OCI-M2 (cell line): ENCODE results near the gene RAMP1.

ENCODE experiments used
- DNase-seq: peaks from one replicate; lab custom pipeline; 2025; ENCODE audit not compliant: unreplicated experiment; lab: John Stamatoyannopoulos, UW

RAMP1 gene

DNA sequence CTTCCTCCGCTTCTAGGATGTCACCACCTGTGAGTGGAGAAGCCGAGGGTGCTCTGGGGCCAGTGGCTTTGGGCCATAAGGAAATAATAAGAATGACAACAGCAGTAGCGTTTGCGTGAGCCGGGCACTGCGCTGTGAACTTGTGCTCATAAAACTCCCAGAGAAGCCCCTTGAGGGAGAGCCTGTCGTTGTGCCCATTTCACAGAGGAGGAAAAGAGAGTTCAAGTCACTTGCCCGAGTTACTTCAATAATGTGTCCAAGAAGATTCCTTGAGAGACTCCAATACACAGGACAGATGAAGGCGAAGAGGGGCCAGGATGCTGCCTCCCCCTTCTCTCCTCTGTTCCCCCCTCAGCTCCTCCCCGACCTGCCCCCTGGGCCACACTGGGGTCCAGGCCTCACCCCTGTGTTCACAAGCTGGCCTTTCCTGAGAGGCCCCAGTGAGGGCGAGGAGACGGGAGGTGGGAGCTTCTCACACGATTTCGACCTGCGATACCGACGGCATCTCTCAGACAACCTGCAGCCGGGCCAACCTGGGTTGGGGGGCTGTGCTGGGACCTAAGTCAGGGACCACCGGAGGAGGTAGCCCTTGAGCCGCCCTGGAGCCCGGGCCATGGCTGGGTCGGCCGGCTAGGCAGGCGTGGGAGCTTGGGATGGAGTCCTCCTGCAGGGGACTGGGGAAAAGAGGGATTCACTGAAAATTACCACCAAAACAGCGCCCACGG, 53.9 kb downstream of the RAMP1 start:
- DNase-seq, result no peak

DNA sequence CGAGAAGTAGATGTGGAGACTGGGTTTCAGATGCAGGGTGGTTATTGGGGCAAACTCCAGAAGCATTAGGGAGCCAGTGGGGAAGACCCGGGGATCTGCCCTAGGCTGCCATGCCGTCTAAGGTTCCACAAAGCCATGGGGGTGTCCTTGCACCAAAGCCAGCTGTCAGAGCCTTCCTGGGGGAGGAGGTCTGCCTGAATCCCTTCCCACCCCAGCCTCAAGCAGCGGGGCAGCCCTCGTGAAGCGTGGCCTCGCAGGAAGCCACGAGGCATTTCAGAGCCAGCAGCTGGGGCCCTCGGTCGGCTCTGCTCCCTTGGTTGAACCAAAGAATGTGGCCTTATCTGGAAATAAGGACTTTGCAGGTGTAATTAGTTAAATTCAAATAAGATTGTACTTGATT, 56.2 kb downstream of the RAMP1 start:
- DNase-seq, result no peak

DNA sequence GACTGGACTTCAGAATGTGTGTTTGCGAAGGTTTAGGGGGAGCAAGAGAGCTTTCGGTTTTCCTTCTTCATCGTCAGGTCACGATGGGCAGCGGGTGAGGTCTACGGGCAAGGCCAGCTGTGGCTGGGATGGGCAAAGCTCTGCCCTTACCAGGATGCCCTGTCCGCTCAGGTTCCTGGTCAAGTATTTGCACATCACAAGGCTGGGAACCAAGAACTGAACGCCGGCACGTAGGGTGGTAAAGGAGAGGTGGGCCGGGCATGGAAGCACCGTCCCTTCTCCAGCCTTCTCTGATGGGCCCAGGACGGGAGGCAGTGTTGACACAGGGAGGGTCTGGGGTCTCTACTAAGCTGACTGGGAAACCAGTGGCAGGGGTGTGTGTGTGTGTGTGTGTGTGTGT, 56.9 kb downstream of the RAMP1 start:
- DNase-seq, result no peak

DNA sequence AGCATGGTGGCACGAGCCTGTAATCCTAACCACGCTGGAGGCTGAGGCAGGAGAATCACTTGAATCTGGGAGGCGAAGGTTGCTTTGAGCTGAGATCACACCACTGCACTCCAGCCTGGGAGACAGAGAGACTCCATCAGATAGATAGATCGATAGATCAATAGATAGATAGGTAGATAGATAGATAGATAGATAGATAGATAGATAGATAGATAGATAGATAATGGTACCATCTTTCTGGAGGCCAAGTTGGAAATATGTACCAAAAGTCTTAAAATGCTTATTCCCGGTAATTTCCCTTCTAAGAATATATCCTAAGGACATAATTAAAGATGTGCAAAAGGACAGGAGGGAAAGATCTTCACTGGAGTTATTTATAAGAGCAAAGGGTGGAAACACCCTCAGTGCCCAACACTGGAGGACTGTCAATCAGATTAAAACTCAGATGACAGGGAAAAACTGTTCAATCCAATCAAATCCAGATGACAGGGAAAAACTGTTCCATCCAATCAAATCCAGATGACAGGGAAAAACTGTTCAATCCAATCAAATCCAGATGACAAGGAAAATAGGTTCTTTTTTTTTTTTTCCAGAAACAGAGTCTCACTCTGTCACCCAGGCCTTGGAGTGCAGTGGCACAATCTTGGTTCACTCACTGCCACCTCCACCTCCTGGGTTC, 58.4 kb downstream of the RAMP1 start:
- DNase-seq, result no peak

DNA sequence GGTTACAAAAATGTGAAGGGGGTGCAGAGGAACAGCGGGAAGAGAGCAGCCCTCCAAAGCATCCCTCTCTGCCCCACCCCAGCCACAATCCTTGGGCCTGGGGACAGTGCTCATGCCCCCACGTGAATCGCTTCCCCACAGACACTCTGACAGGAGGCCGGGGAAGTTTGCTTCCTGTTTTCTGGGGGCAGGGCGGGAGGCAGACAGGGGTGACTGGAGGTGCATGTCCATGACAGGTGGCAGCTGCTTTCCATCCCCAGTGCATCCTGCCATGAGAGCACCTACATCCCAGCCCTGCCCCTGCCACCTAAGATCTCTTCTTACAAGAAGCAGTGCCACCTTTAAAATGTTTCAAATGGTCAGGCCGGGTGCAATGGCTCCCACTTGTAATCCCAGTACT, 60.2 kb downstream of the RAMP1 start:
- DNase-seq, result no peak

DNA sequence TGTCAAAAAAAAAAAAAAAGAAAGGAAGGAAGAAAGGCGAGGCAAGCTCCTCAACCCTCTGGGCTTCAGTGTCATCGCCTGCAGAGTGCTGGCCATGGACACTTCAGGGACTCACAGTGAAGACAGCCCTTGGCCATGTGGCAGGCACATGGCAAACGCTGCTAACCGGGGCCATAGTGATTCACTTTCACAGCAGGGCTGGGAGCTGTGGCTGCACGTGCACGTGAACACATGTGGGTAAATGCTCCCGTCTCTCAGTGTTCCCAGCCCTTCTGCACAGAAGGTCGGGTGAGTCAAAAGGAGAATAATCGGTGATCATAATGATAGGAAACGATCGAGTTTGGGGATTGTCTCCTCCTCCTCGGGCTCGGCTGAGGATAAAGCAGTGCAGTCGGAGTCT, 61.2 kb downstream of the RAMP1 start:
- DNase-seq, result no peak

DNA sequence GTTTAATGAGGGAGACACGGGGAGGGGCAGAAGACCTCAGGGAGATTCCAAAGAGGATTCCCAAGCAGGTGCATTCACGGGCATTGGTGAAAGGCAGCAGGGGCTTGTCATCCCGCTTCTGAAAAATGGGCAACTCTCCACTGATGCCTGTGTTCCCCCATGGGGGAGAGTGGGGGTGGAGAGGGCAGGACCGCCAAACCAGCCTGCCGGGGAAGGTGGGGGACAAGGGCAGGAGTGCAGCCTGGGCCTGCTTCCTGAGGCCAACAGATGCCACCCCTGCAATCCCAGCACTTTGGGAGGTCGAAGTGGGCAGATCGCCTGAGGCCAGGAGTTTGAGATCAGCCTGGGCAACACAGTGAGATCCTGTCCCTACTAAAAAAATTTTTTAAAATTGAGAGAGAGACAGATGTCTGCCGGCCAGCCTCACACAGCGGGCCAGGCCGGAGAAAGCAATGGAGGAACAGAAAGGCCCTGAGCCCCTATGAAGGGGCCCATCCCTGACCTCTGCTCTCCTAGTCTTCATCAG, 62.6 kb downstream of the RAMP1 start:
- no peak for DNase-seq

DNA sequence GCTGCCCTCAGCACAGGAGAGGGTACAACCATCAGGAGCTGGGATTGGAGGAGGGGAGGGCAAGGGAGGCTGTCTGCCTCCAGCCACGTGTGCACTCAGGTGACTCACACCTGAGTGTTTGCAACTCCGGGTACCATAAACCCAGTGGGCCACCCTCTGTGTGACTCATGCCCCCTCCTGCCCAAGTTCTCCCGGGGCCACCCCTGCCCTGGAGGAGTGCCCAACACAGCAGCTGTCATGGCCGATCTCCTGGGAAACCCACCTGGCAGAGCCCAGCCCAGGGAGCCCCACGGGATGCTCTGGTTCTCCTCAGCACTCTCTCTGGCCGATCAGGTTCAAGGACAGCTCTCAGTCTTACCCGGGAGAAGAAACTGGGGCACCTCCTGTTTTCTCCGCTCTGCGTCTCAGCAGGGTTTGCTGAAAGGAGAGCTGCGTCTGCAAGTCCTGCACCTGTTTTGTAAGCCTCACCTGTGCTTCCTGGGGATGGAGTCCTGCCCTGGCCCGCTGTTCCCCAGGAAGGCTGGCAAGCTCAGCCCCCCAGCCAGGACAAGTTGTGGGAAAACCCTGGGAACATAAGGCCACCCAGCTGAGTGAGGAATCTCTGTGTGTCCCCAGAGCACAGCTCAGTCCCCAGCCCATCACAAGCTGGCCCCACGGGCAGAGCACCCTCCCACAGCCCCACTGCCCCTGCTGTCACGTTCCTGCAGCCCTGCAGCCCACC, 63.4 kb downstream of the RAMP1 start:
- no peak for DNase-seq

DNA sequence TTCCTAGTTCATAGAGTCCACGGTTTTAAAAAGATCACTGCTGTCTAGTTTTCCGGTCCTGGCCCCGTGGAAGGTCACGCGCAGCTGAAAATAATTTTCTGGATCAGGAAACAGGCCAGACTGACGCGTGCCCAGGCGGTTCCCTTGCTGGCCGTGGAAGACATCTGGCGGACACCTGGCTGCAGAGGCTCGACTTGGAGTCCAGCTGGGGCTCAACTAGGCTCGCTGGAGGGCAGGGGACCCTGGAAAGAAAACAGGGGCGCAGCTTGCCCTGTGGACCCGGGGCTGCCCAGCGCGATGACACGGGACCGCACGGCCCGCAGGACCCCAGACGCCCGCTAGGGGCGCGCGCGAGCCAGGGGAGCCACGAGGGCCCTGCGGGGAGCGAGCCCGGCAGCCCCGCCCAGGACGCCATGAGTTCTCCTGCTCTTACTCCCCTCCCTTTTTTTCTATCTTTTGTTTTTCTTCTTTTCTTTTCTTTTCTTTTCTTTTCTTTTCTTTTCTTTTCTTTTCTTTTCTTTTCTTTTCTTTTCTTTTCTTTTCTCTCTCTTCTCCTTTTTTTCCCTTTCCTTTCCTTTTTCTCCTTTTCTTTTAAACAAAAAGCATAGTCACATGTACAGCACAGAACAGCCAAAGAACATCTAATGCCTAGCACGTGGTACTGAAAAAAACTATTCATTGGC, 64.2 kb downstream of the RAMP1 start:
- DNase-seq, result no peak

DNA sequence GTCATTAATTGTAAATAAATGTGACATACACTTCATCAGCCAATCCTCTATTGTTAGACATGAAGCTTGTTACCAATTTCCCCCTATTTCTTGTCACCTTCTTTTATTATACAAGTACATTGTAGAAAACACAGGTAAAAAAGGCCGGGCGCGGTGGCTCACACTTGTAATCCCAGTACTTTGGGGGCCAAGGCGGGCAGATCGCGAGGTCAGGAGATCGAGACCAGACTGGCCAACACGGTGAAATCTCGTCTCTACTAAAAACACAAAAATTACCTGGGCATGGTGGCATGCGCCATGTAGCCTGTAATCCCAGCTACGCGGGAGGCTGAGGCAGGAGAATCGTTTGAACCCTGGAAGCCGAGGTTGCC, 64.7 kb downstream of the RAMP1 start:
- no peak for DNase-seq

DNA sequence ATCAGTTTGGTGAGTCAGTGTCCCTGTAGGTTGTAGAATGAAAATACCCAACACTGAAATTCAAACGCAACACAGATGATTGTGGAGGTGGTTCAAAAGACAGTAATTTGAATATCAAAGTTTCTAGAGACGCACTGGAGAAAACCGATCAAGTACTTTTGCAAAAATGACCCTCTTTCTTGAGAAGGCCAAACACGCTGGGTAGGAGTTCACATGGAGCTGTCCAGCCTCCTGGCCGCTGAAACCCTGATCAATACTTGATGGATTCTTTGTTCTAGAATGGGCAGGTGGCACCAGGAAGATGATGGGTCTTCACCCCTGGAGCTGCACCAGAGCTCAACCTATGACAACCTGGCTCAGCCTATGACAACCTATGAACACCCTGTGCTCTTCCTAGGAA, 67.7 kb downstream of the RAMP1 start:
- DNase-seq, result no peak

DNA sequence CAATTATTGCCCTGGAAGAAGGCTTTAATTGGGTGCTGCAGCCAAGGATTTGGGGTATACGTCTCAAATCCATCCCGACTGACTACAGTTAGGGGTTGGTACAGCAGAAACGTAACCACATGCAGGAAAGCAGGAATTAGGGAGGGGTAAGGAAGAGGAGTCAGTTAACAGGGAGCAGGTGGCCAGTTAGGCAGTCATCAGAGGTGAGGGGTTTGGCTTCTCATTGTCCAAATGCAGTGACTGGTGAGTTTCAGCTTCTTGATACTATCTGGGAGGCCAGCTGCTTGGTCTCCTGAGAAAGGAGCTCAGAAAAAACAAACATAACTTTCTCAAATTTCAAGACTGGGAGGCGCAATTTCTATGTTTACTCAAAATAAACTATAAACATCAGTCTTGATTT, 68.6 kb downstream of the RAMP1 start:
- DNase-seq, result no peak

DNA sequence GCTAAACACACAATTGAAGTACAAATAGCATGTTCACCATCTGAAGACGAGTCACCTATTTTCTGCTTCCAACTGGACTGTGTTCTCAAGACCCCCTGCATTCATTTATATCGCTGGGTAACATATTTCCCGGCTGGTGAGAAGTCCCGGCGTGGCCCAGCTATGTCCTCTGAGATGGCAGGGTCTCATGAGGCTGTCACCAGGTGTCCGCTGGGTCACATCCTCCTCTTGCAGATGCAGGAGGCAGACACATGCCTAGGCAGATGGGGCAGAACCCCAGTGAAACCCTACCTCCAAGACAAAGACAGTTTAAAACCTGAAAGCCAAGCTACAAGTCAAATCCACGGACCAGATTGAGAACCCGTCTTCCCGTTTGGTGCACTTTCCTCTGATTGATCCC, 70.6 kb downstream of the RAMP1 start:
- no peak for DNase-seq

DNA sequence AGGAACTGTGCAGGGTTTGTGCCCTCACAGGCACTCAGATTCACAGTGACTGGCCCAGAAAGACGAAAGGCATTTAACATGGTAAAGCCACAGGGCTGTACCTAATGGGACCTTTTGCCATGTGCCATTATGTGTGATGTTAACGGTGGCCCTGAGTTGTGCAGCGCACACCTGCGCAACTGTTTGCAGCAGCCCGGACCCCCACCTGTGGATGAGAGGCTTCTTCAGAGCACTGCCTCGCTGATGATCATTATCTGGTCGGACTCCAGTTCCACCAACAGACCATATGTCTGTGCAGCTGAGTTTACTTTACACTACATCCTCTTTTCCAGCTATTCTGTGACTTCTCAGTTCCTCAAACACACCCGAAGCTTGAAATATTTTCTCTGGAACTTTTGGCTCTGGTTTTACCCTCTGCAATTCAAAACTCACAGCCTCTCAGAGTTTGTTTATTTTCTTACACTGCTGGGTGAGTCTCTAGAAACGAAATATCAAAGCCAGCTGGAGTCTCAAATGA, 71.8 kb downstream of the RAMP1 start:
- no peak for DNase-seq

DNA sequence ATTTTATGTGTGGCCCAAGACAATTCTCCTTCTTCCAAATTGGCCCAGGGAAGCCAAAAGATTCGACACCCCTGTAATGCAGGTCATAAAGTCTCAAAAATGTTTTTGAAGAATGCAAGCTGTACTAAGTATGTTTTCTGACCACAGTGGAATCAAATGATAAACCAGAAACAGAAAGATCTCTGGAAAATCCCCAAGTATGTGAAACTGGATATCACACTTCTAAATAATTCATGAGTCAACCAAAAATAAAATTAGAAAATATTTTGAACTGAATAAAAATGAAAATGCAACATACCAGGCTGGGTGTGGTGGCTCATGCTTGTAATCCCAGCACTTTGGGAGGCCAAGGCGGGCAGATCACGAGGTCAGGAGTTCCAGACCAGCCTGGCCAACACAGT, 73.3 kb downstream of the RAMP1 start:
- no peak for DNase-seq

DNA sequence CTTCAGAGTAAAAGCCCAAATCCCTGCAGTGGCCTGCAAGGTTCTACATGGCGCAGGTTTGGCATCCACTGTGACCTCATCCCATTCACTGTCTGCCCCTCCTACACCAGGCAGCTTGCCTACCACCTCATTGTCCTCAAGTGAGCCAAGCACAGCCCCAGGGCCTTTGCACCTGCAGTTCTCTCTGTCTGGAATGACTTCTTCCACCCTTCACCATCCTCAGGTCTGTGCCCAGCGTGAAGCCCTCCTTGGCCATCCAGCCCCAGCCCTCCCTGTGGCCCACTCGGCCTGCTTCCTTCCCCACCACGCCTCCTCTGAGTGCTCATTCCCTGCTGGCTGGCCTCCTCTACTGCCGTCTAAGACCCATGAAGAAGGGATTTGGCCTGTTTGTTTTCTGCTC, 74.8 kb downstream of the RAMP1 start:
- no peak for DNase-seq

DNA sequence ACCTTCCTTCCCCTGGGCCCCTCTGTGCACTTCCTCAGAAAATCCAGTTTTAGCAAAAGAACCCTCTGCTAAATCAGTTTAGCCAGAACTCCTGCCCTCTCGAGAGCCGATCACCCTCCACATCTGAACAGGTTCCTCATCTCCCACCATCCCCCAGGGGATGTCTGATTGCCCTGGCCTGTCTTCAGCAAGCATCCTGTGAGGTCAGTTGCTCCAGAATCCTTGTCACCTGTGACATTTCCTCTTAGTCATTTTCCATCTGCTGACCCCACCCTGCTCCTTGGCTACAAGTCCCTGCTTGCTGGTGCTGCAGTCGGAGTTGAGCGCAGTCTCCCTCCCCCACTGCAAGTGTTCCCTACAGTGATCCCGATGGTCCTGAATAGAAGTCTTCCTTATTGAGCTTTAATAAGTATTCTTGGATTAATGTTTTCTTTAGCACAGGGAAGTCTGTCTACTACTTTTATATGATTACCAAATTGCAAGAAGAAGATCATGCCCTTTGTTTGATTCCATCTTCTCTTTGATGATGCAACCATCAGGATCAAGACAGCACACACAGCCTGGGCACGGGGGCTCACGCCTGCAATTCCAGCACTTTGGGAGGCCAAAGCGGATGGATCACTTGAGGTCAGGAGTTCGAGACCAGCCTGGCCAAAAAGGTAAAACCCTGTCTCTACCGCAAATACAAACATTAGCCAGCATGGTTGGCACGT, 76.5 kb downstream of the RAMP1 start:
- no peak for DNase-seq

DNA sequence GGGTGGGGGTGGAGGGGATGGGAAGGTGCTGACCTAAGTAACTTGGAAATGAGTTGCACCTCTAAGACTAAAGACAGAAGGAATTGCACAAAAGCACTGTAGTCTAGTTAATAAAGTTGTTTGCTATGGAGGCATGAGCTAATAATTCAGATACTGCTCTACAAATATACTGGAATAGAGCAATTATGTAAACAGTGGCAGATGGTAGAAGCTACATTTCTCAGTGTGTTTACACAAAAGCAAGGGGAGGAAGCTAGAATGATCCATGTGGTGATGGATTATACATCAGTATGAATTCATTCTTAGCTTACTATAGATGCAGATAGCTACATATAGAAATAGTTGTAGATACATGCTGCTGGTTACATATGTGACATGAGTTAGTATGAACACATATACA, 79.8 kb downstream of the RAMP1 start:
- no peak for DNase-seq

DNA sequence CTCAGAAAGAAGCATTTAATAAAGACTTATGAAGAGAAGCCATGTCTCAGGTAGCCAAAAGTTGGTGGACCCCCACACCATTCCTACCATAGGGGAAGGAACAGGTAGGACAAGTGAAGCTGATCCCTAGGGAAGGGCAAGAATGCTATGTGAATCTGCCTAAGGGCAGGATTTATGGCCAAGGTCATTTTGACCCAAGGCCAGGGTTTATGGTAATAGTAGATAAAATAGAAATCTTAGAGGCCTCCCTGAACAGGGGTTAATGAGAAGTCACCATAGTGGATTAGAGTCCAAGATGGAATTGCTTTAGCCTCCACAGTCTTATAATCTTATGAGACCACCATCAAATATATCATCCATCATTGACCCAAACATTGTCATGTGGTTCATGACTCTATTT, 81.4 kb downstream of the RAMP1 start:
- no peak for DNase-seq

DNA sequence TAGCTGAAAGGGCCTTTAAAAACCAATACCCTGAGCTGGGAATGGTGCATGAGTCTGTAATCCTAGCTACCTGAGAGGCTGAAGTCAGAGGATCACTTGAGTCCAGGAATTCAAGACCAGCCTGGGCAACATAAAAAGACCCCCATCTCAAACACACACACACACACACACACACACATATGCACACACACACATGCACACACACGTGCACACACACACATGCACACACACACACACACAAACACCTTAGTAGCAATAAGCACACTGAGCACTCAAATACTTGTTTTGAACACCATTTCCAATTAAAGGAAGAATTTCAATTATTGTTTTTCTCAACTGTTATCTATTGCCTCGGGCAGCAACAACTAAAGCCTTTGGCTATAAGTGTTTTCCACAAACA, 81.8 kb downstream of the RAMP1 start:
- no peak for DNase-seq

DNA sequence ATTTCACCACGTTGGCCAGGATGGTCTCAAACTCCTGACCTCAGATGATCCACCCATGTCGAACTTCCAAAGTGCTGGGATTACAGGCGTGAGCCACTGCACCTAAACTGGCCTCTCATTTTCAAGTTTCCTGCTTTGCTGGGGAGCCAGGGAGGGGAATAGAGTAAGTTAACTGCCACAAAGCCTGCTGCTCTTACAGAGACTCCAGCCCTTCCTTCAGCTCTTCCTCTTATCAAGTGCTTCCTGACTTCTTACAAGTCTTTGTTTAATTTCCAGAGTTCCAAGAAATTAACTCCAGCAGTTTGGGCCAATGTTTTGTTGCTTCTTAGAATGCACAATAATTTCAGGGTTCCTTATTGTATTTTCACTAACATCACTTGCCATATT, 83.1 kb downstream of the RAMP1 start:
- no peak for DNase-seq
